HG03095 (cell line): Measurements from ENCODE around the gene TMEM109.
A peak's percentile ranks its signal among the peaks of the same experiment; 100 is the strongest.

Source experiments
- ATAC-seq: cut with Tn5 transposase; IDR thresholded peaks from one replicate; pipeline ENCODE4 v1.9.1; 2021; ENCODE audit warnings: moderate library complexity; ENCODE audit not compliant: unreplicated experiment

TMEM109 gene, protein sequence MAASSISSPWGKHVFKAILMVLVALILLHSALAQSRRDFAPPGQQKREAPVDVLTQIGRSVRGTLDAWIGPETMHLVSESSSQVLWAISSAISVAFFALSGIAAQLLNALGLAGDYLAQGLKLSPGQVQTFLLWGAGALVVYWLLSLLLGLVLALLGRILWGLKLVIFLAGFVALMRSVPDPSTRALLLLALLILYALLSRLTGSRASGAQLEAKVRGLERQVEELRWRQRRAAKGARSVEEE

DNA sequence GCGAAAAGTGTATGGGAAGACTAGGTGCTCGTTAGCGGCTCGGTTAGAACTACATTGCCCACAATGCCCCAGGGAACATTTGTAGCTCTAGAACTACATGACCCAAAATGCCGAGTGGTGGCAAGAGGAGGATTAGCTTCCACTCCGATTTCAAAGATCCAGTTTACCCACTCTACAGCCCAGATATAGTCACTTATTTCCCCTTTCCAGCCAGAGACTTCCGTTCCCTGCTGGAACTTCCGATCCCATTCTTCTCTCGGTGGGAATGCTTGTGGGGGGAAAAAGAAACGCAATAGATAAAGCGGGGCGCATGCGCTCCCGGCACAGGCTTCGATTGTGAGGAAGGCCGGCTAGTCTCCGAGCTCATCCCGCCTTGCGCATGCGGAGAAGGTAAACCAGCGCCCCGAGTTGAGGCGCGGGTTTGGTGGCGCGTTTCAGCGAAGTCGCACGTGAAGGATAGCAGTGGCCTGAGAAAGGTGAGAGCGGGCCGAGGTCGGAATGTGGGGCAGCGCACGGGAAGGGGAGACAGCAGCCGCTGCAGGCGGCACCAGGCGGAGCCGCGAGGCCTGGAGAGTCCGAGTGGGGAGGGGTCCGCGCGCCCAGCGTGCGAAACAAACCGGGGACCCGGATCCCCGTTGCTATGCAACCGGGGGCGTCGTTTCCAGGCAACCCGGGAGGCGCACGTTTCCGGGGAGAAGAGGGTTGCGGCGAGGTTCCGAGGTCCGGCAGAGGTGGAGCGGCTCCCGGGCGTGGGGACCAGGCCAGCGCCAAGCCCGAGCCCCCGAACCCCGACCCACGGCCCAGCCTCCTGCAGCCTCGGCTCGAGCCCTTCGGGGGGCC is at the start of gene TMEM109:
Gene TMEM109 (plus strand): TSS at position 366 of the 840 bp plus-strand sequence. CDS start 5,536 bp downstream, outside the sequence.
- peak; percentile 40 for ATAC-seq

DNA sequence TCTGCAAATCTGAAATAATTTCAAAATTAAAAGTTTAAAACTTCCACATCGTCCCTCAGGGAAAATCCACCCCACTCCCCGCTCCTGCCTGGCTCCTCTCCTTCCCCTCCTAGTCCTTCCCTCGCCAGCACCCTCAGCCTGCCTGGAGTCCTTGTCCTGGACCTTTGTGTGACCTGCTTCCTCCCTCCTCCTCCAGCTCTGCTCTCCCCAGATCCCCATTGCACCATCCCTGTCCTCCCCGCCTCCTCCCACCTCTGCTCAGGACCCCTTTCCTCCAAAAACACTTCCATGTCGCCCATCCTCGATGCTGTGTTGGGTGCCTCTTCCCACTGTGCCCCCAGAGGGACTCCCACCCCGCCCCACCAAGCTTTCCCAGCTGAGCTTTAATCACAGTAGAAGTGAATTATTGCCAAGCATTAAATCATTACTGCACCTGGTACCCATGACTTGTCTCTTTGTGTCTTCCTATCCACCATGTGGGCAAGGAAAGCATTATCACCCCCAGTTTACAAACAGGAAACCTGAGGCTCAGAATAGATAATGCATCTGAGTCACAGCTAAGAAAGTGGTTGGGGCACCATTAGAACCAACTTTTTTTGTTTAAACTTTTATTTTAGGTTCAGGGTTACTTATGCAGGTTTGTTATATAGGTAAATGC is 49.0 kb upstream of the TMEM109 start:
- ATAC-seq, result no peak

DNA sequence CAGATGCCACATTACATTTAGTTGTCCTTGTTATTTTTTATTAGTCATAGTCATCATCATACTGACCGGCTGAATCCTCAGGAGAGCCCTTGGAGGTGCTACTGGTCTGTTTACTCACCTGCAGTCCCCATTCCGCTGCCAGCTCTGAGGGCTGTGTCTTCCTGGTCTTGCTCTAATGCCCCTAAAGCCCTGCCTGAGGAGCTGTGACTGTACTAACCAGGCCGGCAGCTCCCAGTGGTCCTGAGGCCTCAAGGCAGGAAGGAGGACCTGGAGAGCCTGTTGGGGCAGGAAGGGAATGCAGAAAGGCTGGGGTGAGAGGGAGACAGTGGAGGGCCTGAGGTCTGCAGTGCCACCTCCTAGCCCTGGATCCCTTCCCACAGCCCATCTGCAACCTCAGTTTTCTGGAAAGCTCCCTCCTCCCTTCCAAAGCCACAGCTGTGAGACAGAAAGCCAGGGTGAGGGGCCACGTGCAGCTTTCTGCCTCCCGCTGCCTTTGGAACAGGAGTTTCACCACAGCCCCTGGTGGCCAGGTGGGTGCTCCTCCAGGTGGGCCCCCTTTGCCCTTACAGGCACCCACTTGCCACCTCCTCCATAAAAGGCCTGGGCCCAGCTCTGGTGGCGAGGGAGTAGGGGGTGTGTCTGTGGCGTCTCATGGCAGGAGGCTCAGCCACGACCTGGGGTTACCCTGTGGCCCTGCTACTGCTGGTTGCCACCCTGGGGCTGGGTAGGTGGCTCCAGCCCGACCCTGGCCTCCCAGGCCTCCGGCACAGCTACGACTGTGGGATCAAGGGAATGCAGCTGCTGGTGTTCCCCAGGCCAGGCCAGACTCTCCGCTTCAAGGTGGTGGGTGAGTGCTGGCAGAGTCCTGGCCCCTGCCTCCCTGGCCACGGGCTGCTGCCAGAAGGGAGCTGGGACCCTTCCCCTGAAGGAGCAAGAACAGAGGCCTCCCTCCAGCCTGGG is 46.8 kb upstream of the TMEM109 start, which contains the start of gene ZP1:
Gene ZP1 (plus strand): TSS at position 632 of the 960 bp plus-strand sequence. CDS start 20 bp downstream, at position 652.
- ATAC-seq, result no peak

DNA sequence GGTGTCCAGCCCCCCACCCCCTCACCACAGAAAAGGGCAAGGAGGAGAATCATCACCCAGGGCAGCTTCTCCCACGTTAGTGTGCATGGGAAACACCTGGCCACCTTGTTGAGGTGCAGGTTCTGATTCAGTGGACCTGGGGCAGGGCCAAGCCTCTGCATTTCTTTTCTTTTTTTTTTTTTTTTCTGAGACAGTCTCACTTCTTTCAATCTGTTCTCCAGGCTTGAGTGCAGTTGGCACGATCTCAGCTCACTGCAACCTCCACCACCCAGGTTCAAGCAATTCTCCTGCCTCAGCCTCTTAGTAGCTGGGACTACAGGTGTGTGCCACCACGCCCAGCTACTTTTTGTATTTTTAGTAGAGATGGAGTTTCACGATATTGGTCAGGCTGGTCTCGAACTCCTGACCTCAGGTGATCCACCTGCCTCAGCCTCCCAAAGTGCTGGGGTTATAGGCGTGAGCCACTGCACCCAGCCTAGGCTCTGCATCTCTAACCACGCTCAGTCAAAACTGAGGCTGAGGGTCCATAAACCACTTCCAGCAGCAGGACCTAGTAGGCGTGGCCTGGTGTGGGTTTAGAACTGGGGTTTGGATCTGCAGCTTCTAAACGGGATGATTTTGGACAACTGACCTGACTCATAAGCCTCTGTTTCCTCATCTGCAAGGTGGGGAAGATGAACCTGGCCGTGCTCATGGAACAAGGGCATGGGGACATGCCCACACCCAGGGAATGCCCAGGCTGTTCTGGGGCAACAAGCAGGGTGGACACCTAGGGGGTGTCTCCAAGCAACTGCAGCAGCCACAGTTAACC is 45.9 kb upstream of the TMEM109 start:
- no peak for ATAC-seq

DNA sequence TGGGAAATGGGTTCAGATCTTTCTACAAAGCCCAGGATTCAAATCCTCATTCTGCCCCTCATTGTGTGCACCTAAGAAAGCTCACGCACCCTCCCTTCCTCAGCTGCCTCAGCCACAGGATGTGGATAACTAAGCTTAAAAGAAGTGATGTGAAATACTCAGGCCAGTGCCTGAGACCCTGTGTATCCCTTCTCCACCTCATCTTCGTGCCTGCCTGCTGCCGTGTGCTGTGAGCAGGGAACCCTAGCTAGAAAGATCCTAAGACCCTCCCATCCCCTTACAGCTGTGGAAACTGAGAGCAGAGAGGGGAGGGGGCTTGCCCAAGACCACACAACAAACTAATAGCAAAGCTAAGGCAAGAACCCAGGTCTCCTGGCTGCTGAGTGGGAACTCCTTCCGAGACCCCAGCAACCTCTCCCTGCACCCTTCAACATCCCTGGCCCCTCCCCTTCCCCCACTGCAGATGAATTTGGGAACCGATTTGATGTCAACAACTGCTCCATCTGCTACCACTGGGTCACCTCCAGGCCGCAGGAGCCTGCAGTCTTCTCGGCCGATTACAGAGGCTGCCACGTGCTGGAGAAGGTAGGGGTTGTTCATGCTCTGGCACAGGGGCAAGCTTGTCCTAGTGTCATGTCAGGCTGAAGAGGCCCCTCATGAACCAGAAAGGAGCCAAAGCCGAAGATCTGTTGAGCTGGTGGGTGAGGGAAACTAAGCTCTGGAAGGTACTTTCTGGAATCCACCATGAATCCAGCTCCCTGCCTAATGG is 45.1 kb upstream of the TMEM109 start:
- no peak for ATAC-seq

DNA sequence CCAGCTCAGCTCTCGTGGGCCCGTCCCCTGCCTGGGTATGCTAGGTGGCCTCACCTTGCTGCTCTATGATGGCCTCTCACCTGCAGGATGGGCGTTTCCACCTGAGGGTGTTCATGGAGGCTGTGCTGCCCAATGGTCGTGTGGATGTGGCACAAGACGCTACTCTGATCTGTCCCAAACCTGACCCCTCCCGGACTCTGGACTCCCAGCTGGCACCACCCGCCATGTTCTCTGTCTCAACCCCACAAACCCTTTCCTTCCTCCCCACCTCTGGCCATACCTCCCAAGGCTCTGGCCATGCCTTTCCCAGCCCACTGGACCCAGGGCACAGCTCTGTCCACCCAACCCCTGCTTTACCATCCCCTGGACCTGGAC is 44.5 kb upstream of the TMEM109 start:
- ATAC-seq, result no peak

DNA sequence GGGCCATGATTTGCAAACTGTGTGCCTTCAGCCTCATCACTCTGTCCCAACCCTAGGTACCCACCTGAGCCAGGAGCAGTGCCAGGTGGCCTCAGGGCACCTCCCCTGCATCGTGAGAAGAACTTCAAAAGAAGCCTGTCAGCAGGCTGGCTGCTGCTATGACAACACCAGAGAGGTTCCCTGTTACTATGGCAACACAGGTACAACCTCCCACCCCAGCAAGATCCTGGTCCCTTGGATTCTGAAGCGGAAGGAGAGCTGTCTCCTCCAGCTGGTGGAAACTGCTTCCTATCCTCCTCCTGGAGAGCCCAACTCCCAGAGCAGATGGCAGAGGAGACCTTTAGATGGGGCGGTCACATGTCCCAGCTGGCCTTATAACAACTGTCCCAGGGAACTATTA is 43.7 kb upstream of the TMEM109 start:
- no peak for ATAC-seq

DNA sequence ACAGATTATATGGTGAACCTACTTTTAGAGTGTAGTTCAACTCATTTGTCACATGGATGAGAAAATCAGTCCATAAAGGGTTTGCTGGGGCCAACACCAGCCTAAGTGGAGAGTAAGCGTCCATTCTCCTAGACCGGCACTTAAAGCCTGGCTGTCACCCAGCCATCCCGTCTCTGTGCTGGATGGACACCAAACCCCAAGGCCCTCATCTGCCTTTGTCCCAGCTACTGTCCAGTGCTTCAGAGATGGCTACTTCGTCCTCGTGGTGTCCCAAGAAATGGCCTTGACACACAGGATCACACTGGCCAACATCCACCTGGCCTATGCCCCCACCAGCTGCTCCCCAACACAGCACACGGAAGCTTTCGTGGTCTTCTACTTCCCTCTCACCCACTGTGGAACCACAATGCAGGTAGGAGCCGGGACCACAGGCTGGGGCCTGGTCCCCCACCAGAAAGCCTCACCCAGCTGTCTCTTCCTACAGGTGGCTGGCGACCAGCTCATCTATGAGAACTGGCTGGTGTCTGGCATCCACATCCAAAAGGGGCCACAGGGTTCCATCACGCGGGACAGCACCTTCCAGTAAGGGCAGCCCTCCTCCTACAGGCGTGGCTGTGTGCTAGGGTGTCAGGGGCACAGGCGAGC is 43.1 kb upstream of the TMEM109 start:
- ATAC-seq, result no peak

DNA sequence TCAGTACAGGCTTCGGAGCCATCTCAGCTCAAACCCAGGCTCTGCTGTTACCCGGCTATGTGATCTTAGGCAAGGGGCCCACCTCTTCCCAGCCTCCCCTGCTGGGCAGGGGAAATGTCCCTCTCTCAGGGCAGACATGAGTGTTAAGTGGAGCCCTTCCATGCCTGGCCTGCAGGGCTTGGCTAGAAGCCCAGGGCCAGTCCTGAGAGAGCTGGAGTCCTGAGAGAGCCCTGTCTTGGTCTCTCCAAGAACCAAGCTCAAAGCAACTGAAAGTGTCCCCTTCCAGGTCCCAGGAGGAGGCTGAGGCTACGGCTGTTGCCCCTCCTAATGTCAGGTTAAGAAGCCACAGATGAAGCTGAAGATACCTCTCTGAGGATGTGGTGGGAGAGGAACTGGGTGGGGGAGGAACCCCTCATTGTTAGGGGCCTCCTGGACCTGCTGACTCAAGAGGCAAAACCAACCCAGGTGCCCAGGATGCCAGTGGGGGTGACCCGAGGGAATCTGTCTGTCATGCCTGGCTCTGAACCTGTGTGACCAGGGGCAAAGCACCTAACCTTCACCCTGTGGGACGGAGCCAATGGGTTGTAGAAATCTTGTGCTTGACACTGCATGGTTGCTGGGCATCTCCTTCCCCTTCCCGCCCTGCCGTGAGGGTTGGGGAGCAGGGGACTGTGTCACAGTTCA is 42.4 kb upstream of the TMEM109 start:
- ATAC-seq, result no peak

DNA sequence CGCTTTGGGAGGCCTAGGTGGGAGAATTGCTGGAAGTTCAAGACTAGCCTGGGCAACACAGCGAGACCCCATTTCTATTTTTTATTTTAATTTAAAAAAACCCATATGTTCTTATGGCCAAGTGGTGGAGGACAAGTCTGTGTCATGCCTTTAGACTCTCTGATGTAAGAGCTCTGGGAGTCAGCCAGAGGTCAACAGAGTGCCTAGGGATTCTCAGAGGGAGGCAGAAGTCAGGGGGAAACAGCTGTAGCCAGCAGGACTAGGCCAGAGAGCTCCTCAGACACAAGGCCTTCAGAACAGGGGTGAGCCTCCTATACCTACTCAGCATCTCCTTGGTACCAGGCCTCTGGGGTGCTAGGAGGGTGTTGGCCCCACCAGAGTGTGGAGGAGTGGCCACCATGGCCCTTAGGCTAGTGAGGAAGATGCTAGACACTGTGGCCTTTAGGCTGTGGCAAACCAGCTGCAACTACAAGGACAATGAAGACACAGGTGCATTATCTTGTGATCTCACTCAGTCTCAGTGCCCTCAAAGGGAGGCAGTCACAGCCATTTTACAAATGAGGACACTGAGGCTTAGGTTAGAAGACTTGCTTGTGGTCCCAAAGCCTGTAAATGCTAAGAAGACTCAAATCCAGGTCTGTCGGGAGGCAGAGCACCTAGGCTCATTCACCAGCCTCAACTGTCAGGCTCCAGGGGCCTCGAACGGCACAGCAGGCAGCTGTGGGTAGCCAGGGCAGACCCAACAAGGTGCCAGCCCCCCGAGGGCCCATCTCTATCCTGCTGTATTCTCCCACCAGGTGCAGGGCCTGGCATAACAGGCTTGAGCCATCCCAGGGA is 41.6 kb upstream of the TMEM109 start:
- no peak for ATAC-seq

DNA sequence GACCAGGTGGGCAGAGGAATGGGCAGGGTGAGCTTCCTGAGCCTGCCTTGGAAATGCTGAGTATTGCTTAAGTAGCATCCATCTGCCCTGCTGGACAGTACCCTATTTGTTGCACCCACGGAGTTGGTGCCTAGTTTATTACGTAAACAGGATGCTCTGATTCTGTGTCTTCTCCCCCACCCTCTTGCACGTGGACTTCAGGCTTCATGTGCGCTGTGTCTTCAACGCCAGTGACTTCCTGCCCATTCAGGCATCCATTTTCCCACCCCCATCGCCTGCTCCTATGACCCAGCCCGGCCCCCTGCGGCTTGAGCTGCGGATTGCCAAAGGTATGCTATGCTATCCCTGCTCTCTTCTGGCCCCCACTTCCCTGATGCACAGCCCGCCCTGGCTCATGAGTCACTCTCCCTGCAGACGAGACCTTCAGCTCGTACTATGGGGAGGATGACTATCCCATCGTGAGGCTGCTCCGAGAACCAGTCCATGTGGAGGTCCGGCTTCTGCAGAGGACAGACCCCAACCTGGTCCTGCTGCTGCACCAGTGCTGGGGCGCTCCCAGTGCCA is 40.9 kb upstream of the TMEM109 start:
- ATAC-seq, result no peak

DNA sequence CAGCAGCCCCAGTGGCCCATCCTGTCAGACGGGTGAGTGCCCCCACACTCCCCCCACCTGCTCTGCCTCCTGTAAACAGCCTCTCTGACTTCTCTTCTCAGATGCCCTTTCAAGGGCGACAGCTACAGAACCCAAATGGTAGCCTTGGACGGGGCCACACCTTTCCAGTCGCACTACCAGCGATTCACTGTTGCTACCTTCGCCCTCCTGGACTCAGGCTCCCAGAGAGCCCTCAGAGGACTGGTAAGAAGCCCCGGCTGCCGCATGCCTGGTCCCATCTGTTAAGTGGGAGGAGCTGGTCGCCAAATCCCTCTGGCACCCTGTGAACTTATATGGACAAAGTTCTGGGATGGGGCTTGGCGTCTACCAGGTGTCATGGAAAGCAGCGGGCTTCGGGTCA is 40.4 kb upstream of the TMEM109 start:
- no peak for ATAC-seq

DNA sequence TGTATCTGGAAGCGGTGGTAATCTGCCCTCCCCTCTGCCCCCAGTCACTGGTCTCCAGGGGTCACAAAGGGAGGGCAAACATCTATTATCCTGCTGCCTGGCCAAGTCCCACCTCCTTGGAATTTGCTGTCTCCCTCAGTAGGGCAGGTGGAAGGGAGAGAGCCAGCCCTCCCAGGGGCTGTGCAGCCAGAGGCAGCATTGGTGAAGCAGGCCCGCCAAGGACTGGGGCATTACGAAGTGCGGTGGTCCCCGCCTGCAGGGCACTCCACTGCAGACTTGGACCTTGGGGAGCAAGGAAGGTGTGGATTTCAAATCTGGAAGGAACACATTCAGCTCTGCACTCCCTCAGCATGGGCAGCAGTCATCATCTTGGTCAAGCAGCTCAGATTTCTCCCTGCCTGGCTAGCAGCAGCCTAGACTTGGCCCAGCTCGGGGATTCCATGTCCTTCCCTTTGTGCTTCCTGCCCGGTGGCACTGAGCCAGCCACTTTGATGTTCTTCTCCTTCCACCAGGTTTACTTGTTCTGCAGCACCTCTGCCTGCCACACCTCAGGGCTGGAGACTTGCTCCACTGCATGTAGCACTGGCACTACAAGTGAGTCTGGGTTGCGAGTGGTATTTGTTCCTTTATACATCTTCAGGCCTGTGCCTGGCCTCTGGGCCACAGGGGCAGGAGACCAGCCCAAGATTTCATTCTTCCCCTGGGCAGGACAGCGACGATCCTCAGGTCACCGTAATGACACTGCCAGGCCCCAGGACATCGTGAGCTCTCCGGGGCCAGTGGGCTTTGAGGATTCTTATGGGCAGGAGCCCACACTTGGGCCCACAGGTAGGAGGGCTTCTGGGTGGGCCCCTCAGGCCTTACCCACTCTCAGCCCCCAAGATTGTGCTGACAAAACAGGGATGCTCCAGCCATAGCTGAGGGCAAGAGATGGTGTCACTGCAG is 39.3 kb upstream of the TMEM109 start:
- ATAC-seq, result no peak

DNA sequence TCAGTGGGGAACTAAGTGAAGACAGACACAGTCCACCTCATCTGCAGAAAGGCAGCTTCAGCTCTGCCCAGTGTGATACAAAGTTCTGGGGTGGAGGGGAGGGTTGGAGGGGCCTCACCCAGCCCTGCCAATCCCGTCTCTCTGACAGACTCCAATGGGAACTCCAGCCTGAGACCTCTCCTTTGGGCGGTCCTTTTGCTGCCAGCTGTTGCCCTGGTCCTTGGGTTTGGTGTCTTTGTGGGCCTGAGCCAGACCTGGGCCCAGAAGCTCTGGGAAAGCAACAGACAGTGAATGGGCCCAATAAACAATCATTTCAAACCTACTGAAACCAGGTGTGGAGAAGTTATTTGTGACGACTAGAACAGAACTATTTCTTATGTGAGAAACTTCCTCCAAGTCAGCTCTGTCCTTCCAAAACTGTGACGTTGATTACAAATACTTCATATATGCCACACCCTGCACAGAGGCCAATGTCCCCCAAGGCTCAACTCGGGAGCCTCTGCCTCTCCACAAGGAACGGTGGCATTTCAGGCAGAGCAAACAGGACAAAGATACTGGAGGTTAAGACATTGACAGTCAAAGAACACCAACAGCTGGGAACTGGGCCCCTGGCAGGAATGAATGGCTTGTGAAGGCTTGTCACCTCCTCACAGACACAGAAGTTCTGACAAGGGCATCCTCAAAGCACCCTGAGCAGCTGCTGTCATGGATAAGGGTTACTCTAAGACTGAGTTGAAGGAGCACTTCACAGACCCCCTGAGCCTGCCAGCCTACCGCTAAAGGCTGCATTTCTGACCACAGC is 38.4 kb upstream of the TMEM109 start:
- ATAC-seq, result no peak

DNA sequence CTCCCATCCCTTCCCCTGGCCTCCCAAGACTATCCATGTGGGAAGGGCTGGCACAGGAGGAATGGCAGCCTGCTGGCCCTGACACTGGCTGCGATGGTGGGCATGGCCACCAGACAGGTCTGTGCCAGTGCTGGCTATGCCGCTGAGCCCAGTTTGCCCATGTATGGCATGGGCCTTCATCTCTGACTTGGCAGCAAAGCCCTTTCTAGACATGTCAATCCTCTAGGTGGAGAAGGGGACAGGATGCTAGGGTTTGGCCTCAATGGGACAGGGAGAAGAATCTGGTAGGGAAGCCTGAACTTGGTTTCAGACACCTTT is 37.8 kb upstream of the TMEM109 start:
- ATAC-seq, result no peak
